OCI-LY1 (cell line): ENCODE results near the gene TNFSF9.
"Not testable (repeated sequence)": the region's sequence is repeated elsewhere in the genome, so short reads cannot be mapped to it uniquely, and the experiment has no call there.

ENCODE experiments used
- CTCF ChIP-seq: fragments of 200-600 bp; sonication (generic), shearing (Covaris generic); IDR thresholded peaks from 2 replicates; pipeline ENCODE4 v1.5.1; 2017; ENCODE audit warnings: mild to moderate bottlenecking, antibody characterized with exemption, low read length, moderate library complexity, mixed read lengths
- EZH2 ChIP-seq: fragments of 200-600 bp; sonication (generic), shearing (Covaris generic); IDR thresholded peaks from 2 replicates; pipeline ENCODE4 v1.8.0; 2017; ENCODE audit warnings: borderline replicate concordance, mixed run types, mild to moderate bottlenecking, antibody characterized with exemption, low read length, moderate library complexity, mixed read lengths

DNA sequence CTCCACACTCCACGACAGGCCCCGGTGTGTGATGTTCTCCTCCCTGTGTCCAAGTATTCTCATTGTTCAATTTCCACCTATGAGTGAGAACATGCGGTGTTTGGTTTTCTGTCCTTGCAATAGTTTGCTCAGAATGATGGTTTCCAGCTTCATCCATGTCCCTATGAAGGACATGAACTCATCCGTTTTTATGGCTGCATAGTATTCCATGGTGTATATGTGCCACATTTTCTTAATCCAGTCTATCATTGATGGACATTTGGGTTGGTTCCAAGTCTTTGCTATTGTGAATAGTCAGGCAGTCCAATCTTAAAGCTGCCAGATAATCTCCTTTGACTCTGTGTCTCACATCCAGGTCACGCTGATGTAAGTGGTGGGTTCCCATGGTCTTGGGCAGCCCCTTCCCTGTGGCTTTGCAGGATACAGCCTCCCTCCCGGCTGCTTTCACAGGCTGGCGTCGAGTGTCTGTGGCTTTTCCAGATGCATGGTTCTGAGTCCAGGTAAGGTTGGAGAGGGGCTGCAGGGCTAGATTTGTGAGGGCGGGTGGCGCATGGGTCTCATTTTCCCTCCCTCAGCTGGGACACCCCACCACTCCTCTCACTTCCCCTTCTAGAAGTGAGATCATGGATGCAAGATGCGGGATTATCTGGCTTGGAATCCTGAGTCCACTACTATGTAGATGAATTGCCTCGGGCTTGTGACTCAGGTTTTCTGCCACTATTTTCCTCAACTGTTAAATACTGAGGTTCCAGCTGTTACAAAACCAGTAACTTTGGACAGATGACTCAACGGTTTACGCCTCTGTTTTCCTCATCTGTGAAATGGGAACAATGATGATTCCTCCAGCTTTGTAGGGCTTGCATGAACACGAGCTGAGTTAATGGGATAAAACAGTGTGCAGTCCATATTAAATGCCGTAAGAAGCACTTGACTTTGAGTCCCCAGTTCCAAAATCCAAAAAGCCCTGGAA lies 52.0 kb downstream of the TNFSF9 start:
- TF ChIP-seq CTCF, EZH2: not testable (repeated sequence)
